ENCODE data around the gene HIP1. TPM values are rescaled to one million over a fixed set of nuclear protein-coding genes. Genes with fewer than 3 reads are reported as not detected.
A peak's percentile ranks its signal among the peaks of the same experiment; 100 is the strongest.

The HIP1 gene
- total and polyA plus RNA-seq, 2 of the 13 experiments (the other 11 are each of a cell fraction or from before 2014, with no cell fraction given), result 4.5 to 6.2 TPM

DNA sequence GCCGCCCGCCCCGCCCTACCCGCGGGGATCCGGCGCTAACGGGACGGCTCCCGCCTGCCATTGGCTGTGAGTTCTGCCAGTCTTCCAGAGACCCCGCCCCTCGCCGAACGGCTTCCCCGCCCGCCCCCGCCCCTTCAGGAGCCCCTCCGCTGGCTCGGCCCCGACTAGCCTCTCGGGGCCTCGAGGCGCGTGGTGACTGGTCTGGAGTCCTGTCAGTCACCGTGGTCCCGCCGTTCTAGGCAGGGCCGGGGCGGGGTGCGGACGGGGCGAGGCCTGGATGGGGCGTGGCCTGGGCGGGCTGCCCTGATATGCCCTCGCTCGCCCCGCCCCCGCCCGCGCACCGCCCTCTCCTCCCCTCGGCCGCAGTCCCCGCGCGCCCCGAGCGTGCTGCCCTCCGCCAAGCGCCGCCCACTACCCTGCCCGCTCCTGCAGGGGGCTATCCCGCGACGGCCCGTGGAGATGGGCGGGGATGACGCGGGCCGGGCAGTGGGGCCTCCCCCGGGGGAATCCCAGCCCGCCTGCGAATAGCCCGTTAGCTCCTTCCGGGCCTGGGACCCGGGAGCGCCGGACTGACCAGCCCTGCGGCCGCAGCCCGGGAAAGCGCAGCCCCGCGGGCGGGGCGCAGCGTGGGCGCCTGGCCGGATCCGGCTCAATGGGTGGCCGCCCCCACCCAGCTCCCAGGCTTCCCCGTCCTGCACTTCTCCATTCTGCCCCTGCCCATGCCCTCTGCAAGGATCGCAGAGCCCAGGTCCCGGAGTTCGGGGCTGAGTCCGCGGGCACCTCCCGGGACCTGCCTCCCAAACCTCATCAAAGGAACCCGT, 444 bp upstream of the HIP1 start (continued):
- TF ChIP-seq, protein P1, sequence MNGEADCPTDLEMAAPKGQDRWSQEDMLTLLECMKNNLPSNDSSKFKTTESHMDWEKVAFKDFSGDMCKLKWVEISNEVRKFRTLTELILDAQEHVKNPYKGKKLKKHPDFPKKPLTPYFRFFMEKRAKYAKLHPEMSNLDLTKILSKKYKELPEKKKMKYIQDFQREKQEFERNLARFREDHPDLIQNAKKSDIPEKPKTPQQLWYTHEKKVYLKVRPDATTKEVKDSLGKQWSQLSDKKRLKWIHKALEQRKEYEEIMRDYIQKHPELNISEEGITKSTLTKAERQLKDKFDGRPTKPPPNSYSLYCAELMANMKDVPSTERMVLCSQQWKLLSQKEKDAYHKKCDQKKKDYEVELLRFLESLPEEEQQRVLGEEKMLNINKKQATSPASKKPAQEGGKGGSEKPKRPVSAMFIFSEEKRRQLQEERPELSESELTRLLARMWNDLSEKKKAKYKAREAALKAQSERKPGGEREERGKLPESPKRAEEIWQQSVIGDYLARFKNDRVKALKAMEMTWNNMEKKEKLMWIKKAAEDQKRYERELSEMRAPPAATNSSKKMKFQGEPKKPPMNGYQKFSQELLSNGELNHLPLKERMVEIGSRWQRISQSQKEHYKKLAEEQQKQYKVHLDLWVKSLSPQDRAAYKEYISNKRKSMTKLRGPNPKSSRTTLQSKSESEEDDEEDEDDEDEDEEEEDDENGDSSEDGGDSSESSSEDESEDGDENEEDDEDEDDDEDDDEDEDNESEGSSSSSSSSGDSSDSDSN (CRISPR knock-in tag; IDR thresholded peaks at IDR 0.05), result peak; percentile 46
- TF ChIP-seq GATAD2A (CRISPR knock-in tag; IDR thresholded peaks at IDR 0.05), result 0 out of 2 replicates have a peak, but pooled peaks have one; percentile 29
- TF ChIP-seq NONO (IDR thresholded peaks at IDR 0.05), result no peak
- peak; percentile 80 for TF ChIP-seq NONO (CRISPR knock-in tag; conservative IDR thresholded peaks at IDR 0.05)
- TF ChIP-seq SAP130 (CRISPR knock-in tag; IDR thresholded peaks at IDR 0.05; ENCODE audit: low read depth), result peak; percentile 69
- TF ChIP-seq, protein P2, sequence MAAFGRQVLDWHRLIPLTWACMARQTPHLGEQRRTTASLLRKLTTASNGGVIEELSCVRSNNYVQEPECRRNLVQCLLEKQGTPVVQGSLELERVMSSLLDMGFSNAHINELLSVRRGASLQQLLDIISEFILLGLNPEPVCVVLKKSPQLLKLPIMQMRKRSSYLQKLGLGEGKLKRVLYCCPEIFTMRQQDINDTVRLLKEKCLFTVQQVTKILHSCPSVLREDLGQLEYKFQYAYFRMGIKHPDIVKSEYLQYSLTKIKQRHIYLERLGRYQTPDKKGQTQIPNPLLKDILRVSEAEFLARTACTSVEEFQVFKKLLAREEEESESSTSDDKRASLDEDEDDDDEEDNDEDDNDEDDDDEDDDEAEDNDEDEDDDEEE (CRISPR knock-in tag; IDR thresholded peaks at IDR 0.05), result 0 out of 2 replicates have a peak, but pooled peaks have one; percentile 26
- TF ChIP-seq, protein P3, sequence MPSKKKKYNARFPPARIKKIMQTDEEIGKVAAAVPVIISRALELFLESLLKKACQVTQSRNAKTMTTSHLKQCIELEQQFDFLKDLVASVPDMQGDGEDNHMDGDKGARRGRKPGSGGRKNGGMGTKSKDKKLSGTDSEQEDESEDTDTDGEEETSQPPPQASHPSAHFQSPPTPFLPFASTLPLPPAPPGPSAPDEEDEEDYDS (CRISPR knock-in tag; IDR thresholded peaks at IDR 0.05), result peak; percentile 95
- TF ChIP-seq PHF20 (CRISPR knock-in tag; IDR thresholded peaks at IDR 0.05), result peak; percentile 20; the same call in 1 of the 2 replicates
- TF ChIP-seq RBM39 (IDR thresholded peaks at IDR 0.05; ENCODE audit: low read depth, low read length, poor library complexity, severe bottlenecking), result no peak
- 0 out of 2 replicates have a peak, but pooled peaks have one; percentile 29 for TF ChIP-seq ZBTB20 (CRISPR knock-in tag; IDR thresholded peaks at IDR 0.05; ENCODE audit: borderline replicate concordance, low read depth)
- TF ChIP-seq IKZF1 (IDR thresholded peaks at IDR 0.05), result no peak
- no peak for TF ChIP-seq NFE2L1 (CRISPR knock-in tag; IDR thresholded peaks at IDR 0.05; ENCODE audit: borderline replicate concordance)
- peak; percentile 11; the same call in 1 of the 2 replicates for TF ChIP-seq ZNF792 (CRISPR knock-in tag; IDR thresholded peaks at IDR 0.05)
- no peak for TF ChIP-seq HNRNPK (IDR thresholded peaks at IDR 0.05; ENCODE audit: low read depth, low read length, poor library complexity, severe bottlenecking)
- peak; percentile 35; the same call in 1 of the 3 replicates for TF ChIP-seq MXI1 (IDR thresholded peaks at IDR 0.05; ENCODE audit: borderline replicate concordance, low read depth, low read length)
- TF ChIP-seq ZEB1 (IDR thresholded peaks at IDR 0.05; ENCODE audit: insufficient replicate concordance, low read depth), result no peak
- TF ChIP-seq, protein P4, sequence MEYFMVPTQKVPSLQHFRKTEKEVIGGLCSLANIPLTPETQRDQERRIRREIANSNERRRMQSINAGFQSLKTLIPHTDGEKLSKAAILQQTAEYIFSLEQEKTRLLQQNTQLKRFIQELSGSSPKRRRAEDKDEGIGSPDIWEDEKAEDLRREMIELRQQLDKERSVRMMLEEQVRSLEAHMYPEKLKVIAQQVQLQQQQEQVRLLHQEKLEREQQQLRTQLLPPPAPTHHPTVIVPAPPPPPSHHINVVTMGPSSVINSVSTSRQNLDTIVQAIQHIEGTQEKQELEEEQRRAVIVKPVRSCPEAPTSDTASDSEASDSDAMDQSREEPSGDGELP (IDR thresholded peaks at IDR 0.05; ENCODE audit: borderline replicate concordance, low read depth), result no peak; the same call in 1 of the 2 replicates
- TF ChIP-seq IRF2 (CRISPR knock-in tag; IDR thresholded peaks at IDR 0.05), result 0 out of 2 replicates have a peak, but pooled peaks have one; percentile 11
- no peak for TF ChIP-seq ATAD3A (CRISPR knock-in tag; IDR thresholded peaks at IDR 0.05)
- 0 out of 2 replicates have a peak, but pooled peaks have one; percentile 49 for TF ChIP-seq ZNF556 (CRISPR knock-in tag; IDR thresholded peaks at IDR 0.05; ENCODE audit: borderline replicate concordance)
- TF ChIP-seq MYC (CRISPR knock-in tag; IDR thresholded peaks at IDR 0.05; ENCODE audit: borderline replicate concordance), result peak; percentile 49; the same call in 1 of the 2 replicates
- no peak for TF ChIP-seq NCOA5 (CRISPR knock-in tag; IDR thresholded peaks at IDR 0.05)
- 0 out of 2 replicates have a peak, but pooled peaks have one; percentile 50 for TF ChIP-seq TMF1 (CRISPR knock-in tag; IDR thresholded peaks at IDR 0.05; ENCODE audit: low read depth)
- TF ChIP-seq ZNF367 (CRISPR knock-in tag; IDR thresholded peaks at IDR 0.05; ENCODE audit: borderline replicate concordance), result no peak

All from HepG2 (cell line).